ENCODE data around the gene ADAM8.

DNA sequence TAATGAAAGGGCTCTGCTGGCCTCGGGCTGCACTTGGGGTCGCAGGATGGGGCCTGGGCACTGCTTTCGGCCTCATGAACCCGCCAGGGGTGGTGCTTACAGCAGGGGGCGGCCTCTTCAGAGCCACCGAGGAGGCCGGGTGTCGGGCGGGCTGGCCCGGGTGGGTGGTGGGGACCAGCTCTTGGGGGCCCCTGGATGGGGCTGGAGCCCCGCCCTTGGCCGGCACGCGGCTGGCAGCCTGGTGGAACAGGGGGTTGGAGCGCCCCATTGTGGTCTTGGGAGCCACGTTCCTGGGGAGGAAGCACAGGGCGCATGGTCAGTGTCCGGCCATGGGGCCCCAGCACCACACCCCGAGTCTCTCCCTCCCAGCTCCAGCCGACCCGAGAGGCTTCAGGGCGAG lies 8.8 kb downstream of the ADAM8 start:
- TF ChIP-seq SUZ12 (IDR thresholded peaks at IDR 0.05) (no peak), LEF1 (IDR thresholded peaks at IDR 0.05; ENCODE audit: borderline replicate concordance) (no peak), FOXM1 (IDR thresholded peaks at IDR 0.05; ENCODE audit: borderline replicate concordance) (no peak), FOXK2 (IDR thresholded peaks at IDR 0.05) (no peak), FOXA1 (IDR thresholded peaks at IDR 0.05) (no peak), TARDBP (IDR thresholded peaks at IDR 0.05) (no peak), SP1 (IDR thresholded peaks at IDR 0.05) (no peak)
- TF ChIP-seq, protein P1, sequence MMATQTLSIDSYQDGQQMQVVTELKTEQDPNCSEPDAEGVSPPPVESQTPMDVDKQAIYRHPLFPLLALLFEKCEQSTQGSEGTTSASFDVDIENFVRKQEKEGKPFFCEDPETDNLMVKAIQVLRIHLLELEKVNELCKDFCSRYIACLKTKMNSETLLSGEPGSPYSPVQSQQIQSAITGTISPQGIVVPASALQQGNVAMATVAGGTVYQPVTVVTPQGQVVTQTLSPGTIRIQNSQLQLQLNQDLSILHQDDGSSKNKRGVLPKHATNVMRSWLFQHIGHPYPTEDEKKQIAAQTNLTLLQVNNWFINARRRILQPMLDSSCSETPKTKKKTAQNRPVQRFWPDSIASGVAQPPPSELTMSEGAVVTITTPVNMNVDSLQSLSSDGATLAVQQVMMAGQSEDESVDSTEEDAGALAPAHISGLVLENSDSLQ (IDR thresholded peaks at IDR 0.05): no peak
